Lung (tissue), 12 donors: ENCODE data around the gene GLIS1. TPM values are rescaled to one million over a fixed set of nuclear protein-coding genes. Genes with fewer than 3 reads are reported as not detected.

Experiments used
- ATAC-seq: fragments of 200-7000 bp; cut with Tn5 transposase; one replicate; pipeline ENCODE4 v1.9.1; 2020; ENCODE audit warnings: moderate number of reproducible peaks; ENCODE audit not compliant: insufficient read depth, low FRiP score
- DNase-seq, 3 donors: peaks; one replicate each; pipeline ENCODE4 v3.0.0-alpha.2; 2013 to 2017
- H3K27ac ChIP-seq, 2 donors: one replicate each; pipeline ENCODE4 v1.5.1; 2013; ENCODE audit warnings: mild to moderate bottlenecking in 2 of 2, moderate library complexity in 2 of 2, control low read depth in 1 of 2, inconsistent platforms in 1 of 2, low read depth in 1 of 2, low read length in 1 of 2
- H3K27me3 ChIP-seq, 3 donors: one replicate each; pipeline ENCODE4 v1.5.1; 2013; ENCODE audit warnings: low read length in 2 of 3; ENCODE audit not compliant: control insufficient read depth in 3 of 3, insufficient read depth in 3 of 3
- H3K36me3 ChIP-seq, 4 donors: one replicate each; pipeline ENCODE4 v1.5.1; 2013; ENCODE audit warnings: low read length in 4 of 4, mild to moderate bottlenecking in 1 of 4, moderate library complexity in 1 of 4; ENCODE audit not compliant: control insufficient read depth in 4 of 4, insufficient read depth in 4 of 4
- H3K4me1 ChIP-seq, 5 donors: one replicate each; pipeline ENCODE4 v1.5.1; 2013; ENCODE audit warnings: low read length in 5 of 5, mild to moderate bottlenecking in 2 of 5, moderate library complexity in 1 of 5; ENCODE audit not compliant: control insufficient read depth in 5 of 5, insufficient read depth in 5 of 5
- H3K4me3 ChIP-seq: one replicate; pipeline ENCODE4 v1.5.1; 2013; ENCODE audit warnings: mild to moderate bottlenecking, control low read depth, moderate library complexity
- H3K9ac ChIP-seq, 2 donors: one replicate each; pipeline ENCODE4 v1.5.1; 2013; ENCODE audit warnings: low read length in 2 of 2, control low read depth in 1 of 2; ENCODE audit not compliant: insufficient read depth in 1 of 2
- H3K9me3 ChIP-seq, 4 donors: one replicate each; pipeline ENCODE4 v1.5.1; 2013; ENCODE audit warnings: low read length in 3 of 4, mild to moderate bottlenecking in 1 of 4, moderate library complexity in 1 of 4; ENCODE audit not compliant: control insufficient read depth in 4 of 4, insufficient read depth in 3 of 4
- CTCF ChIP-seq: IDR thresholded peaks from 2 replicates; pipeline ENCODE4 v1.5.1; 2012; ENCODE audit warnings: mild to moderate bottlenecking; ENCODE audit errors: control extremely low read depth, extremely low read depth
- WGBS, 2 donors: extraction: QIAGEN DNeasy Blood & Tissue Kit; methylation state at CpG; one replicate each; pipeline ENCODE4 v1.1.7; 2013; 5-methylcytosine and 5-hydroxymethylcytosine counted together
- polyA plus RNA-seq, 2 donors: library from polyadenylated mRNA; stranded (reverse); fragments of 200-250 nt; gene quantifications; one replicate each; pipeline ENCODE4 v1.2.1, GENCODE V29; 2013
- total RNA-seq, 2 donors: library from RNA; depleted of rRNA in 1 of 2; stranded (reverse); fragments of >200 nt in 1 of 2; gene quantifications; one replicate each; pipeline ENCODE4 v1.2.1, GENCODE V29; 2014 to 2021
- donor health status: control.
- donor health status: control.
- donor health status: Bipolar disorder and iron deficiency.
- donor health status: healthy.
- donor health status: DM: yes; HTN: yes; CAD: no.

GLIS1 gene
- total and polyA plus RNA-seq, 4 donors = 0.05 to 0.18 (median 0.17) TPM; not detected in 1

- peaks cover 0 to 15% (median 0%) of the 10 kb centered on the region in 3 donors for H3K27me3 ChIP-seq
- DNase-seq (peak in 1 of 3 donors; percentile 3), ATAC-seq (no peak)
- H3K4me1 ChIP-seq = peaks cover 0 to 14% (median 0%) of the 10 kb centered on the region in 5 donors
- TF ChIP-seq CTCF = no peak
- H3K9me3 ChIP-seq = no peaks in the 10 kb centered on the region
- WGBS, 2 donors = 84 to 86% methylated on average over 7 of the region's 7 CpGs
- H3K36me3 ChIP-seq = no peaks in the 10 kb centered on the region
- H3K9ac ChIP-seq = no peak overlapping the region
- H3K4me3 ChIP-seq = no peak overlapping the region
- no peak overlapping the region for H3K27ac ChIP-seq
Observed at GRCh38 chr1:53644496-53644895, 94.5 kb downstream of the GLIS1 start.

- Histone ChIP-seq H3K9ac (no peak overlapping the region), H3K27me3 (peaks cover 0 to 15% (median 0%) of the 10 kb centered on the region in 3 donors), H3K4me1 (peaks cover 0 to 8% (median 0%) of the 10 kb centered on the region in 5 donors), H3K9me3 (no peaks in the 10 kb centered on the region), H3K27ac (no peak overlapping the region), H3K36me3 (no peaks in the 10 kb centered on the region), H3K4me3 (no peak overlapping the region)
- 81 to 85% methylated on average over 4 of the region's 4 CpGs for WGBS, 2 donors
- TF ChIP-seq CTCF = no peak
- no peak for ATAC-seq
- DNase-seq = peak in 1 of 3 donors; percentile 12
Observed at GRCh38 chr1:53643881-53644390, 95.0 kb downstream of the GLIS1 start.

GRCh38 chr1:53643041-53643880 lies 95.7 kb downstream of the GLIS1 start:
- Histone ChIP-seq H3K36me3 (no peaks in the 10 kb centered on the region), H3K27me3 (peaks cover 0 to 11% (median 0%) of the 10 kb centered on the region in 3 donors), H3K4me1 (peaks cover 0 to 8% (median 0%) of the 10 kb centered on the region in 5 donors), H3K9me3 (no peaks in the 10 kb centered on the region), H3K9ac (no peak overlapping the region), H3K27ac (no peak overlapping the region), H3K4me3 (no peak overlapping the region)
- DNase-seq = peak in 1 of 3 donors; percentile 6
- no peak for ATAC-seq
- 82 to 83% methylated on average over 17 of the region's 17 CpGs for WGBS, 2 donors
- no peak for TF ChIP-seq CTCF
